Endothelial cell of umbilical vein (primary cell): Measurements from ENCODE around the gene CRY2. TPM values are rescaled to one million over a fixed set of nuclear protein-coding genes. Genes with fewer than 3 reads are reported as not detected.

ENCODE experiments used
- BruUV-seq: library from RNA; stranded (reverse); fragments of 400-500 nt; replicated peaks from 2 replicates; lab custom pipeline; 2021; lab: Mats Ljungman, UMichigan
- CTCF ChIA-PET: fragments of 300-600, 350-600 bp; sonication (Branson Sonifier 250); formaldehyde crosslinking; loops from one replicate; lab custom pipeline; 2021; ENCODE audit warnings: antibody characterized with exemption, inconsistent platforms; lab: Charles Lee
- POLR2A ChIA-PET: fragments of 300-600, 350-600 bp; sonication (Branson Sonifier 250); formaldehyde crosslinking; loops from one replicate; lab custom pipeline; 2021; ENCODE audit warnings: antibody characterized with exemption, inconsistent platforms; lab: Charles Lee
- DNase-seq: peaks from one replicate; pipeline ENCODE4 v3.0.0-alpha.2; 2011; ENCODE audit warnings: low read depth, low spot score
- FAIRE-seq: peaks from 2 replicates; lab custom pipeline; 2011; peaks lifted over from hg19 to GRCh38; lab: Jason Lieb, UNC
- H2AFZ ChIP-seq: 2 replicates; pipeline ENCODE4 v1.6.0; 2012; ENCODE audit warnings: low read depth, low read length, control low read depth, inconsistent platforms
- H3K27ac ChIP-seq: 2 replicates; pipeline ENCODE4 v1.5.1; 2011; ENCODE audit warnings: low read depth, mild to moderate bottlenecking, control low read depth, low read length, moderate library complexity; ENCODE audit not compliant: insufficient read depth
- H3K27me3 ChIP-seq, 2 experiments: 2 replicates each; pipeline versions ENCODE4 v1.6.0 to v1.6.1; 2011; ENCODE audit warnings: low read length in 2 of 2, mixed read lengths in 1 of 2; ENCODE audit not compliant: control insufficient read depth in 2 of 2, insufficient read depth in 2 of 2
- H3K36me3 ChIP-seq, 2 experiments: 2 replicates in 1 of 2; 3 replicates in 1 of 2; pipeline ENCODE4 v1.5.1; 2011; ENCODE audit warnings: low read length in 2 of 2, mild to moderate bottlenecking in 1 of 2, moderate library complexity in 1 of 2; ENCODE audit not compliant: control insufficient read depth in 2 of 2, insufficient read depth in 2 of 2; ENCODE audit errors: extremely low read depth in 1 of 2
- H3K4me1 ChIP-seq: 3 replicates; pipeline ENCODE4 v1.5.1; 2011; ENCODE audit warnings: mild to moderate bottlenecking, low read length; ENCODE audit not compliant: control insufficient read depth, insufficient read depth; ENCODE audit errors: extremely low read depth
- H3K4me2 ChIP-seq: 2 replicates; pipeline ENCODE4 v1.6.1; 2011; ENCODE audit warnings: low read length, control low read depth, mixed read lengths; ENCODE audit not compliant: insufficient read depth
- H3K4me3 ChIP-seq, 3 experiments: fragments of 200-600 bp in 1 of 3; sonication (generic), shearing (Covaris generic) in 1 of 3; replicated peaks in 1 of 3; 2 replicates each; pipeline ENCODE4 v1.5.1; 2011 to 2016; ENCODE audit warnings: control low read depth in 3 of 3, low read length in 3 of 3, mild to moderate bottlenecking in 2 of 3, inconsistent platforms in 1 of 3, low read depth in 1 of 3, moderate library complexity in 1 of 3; ENCODE audit not compliant: insufficient read depth in 1 of 3
- H3K79me2 ChIP-seq: 2 replicates; pipeline ENCODE4 v1.6.0; 2012; ENCODE audit warnings: low read length, inconsistent platforms; ENCODE audit not compliant: control insufficient read depth, insufficient read depth
- H3K9ac ChIP-seq: replicated peaks from 2 replicates; pipeline ENCODE3; 2011; ENCODE audit warnings: low read length, control low read depth; ENCODE audit not compliant: insufficient read depth; ENCODE audit errors: extremely low read depth
- H3K9me1 ChIP-seq: replicated peaks from 3 replicates; pipeline ENCODE4 v1.6.0; 2011; ENCODE audit warnings: mild to moderate bottlenecking, low read length; ENCODE audit not compliant: control insufficient read depth, insufficient read depth; ENCODE audit errors: extremely low read depth
- H3K9me3 ChIP-seq: replicated peaks from 2 replicates; pipeline ENCODE4 v1.5.1; 2012; ENCODE audit warnings: low read length, inconsistent platforms; ENCODE audit not compliant: control insufficient read depth, insufficient read depth
- H4K20me1 ChIP-seq: replicated peaks from 2 replicates; pipeline ENCODE3; 2011; ENCODE audit warnings: mild to moderate bottlenecking, low read length; ENCODE audit not compliant: control insufficient read depth, insufficient read depth; ENCODE audit errors: extremely low read depth
- EZH2 ChIP-seq: IDR thresholded peaks from 2 replicates; pipeline ENCODE4 v1.6.1; 2012; ENCODE audit warnings: borderline replicate concordance, low read depth, mild to moderate bottlenecking, moderate library complexity, low read length, inconsistent platforms; ENCODE audit not compliant: severe bottlenecking
- FOS ChIP-seq: IDR thresholded peaks from 2 replicates; pipeline ENCODE4 v1.6.1; 2011; ENCODE audit warnings: mild to moderate bottlenecking, low read length, moderate library complexity, borderline replicate concordance; ENCODE audit not compliant: insufficient read depth
- GATA2 ChIP-seq: IDR thresholded peaks from 2 replicates; pipeline ENCODE4 v1.7.0; 2011; ENCODE audit warnings: low read depth, mild to moderate bottlenecking, moderate library complexity, mixed read lengths, low read length; ENCODE audit not compliant: insufficient read length, insufficient read depth
- JUN ChIP-seq: IDR thresholded peaks from 2 replicates; pipeline ENCODE4 v1.6.1; 2011; ENCODE audit warnings: borderline replicate concordance, low read depth; ENCODE audit not compliant: insufficient read length, insufficient read depth
- MYC ChIP-seq: IDR thresholded peaks from one replicate; pipeline ENCODE4 v1.6.1; 2011; ENCODE audit warnings: mild to moderate bottlenecking, low read depth, low read length
- POLR2A ChIP-seq: IDR thresholded peaks from 2 replicates; pipeline ENCODE4 v1.6.1; 2012; ENCODE audit warnings: low read depth, mild to moderate bottlenecking, control low read depth, low read length
- POLR2AphosphoS5 ChIP-seq: IDR thresholded peaks from 2 replicates; pipeline ENCODE4 v1.6.1; 2012; ENCODE audit warnings: low read depth, mild to moderate bottlenecking, control low read depth, low read length, moderate library complexity; ENCODE audit not compliant: insufficient read depth
- dilution Hi-C: fragments of 300-500 bp; cut with MboI; formaldehyde crosslinking; loops from one replicate; pipeline ENCODE4 v1.15.0; 2019; ENCODE audit warnings: low sequenced_read_pairs; ENCODE audit not compliant: extremely low pct_ligation_motif_present
- intact Hi-C: fragments of 100-400 bp; cut with micrococcal nuclease; formaldehyde crosslinking; loops from one replicate; pipeline ENCODE4 v1.10.0; 2022
- polyA plus RNA-seq, 4 experiments: library from polyadenylated mRNA; depleted of rRNA in 3 of 4; stranded (reverse) in 3 of 4; unstranded in 1 of 4; fragments of >200 nt; gene quantifications; 2 replicates each; pipeline versions ENCODE4 v1.2.1 to v1.2.3, GENCODE V29; 2011 to 2012; ENCODE audit warnings: missing spikeins in 1 of 4
- total RNA-seq: library from RNA; stranded (reverse); gene quantifications from 2 replicates; pipeline ENCODE4 v1.2.3, GENCODE V29; 2021
- TF ChIP-seq, protein P1 (sequence below): IDR thresholded peaks from 2 replicates; pipeline ENCODE4 v1.6.1; 2011; ENCODE audit not compliant: insufficient read depth, insufficient read length
- TF ChIP-seq, protein P2 (sequence below), 2 donors: IDR thresholded peaks; 1 replicate in 1 of 2; 2 replicates in 1 of 2; pipeline ENCODE4 v1.5.1; 2011; ENCODE audit warnings: low read length in 2 of 2, mild to moderate bottlenecking in 2 of 2, moderate library complexity in 2 of 2, control low read depth in 1 of 2, inconsistent platforms in 1 of 2, low read depth in 1 of 2; ENCODE audit not compliant: insufficient read depth in 1 of 2; ENCODE audit errors: extremely low read depth in 1 of 2

Gene CRY2
- total and polyA plus RNA-seq, 2 donors (not counting 3 experiments of a cell fraction or from before 2014, with no cell fraction given), result 7.7 to 11.7 TPM

DNA sequence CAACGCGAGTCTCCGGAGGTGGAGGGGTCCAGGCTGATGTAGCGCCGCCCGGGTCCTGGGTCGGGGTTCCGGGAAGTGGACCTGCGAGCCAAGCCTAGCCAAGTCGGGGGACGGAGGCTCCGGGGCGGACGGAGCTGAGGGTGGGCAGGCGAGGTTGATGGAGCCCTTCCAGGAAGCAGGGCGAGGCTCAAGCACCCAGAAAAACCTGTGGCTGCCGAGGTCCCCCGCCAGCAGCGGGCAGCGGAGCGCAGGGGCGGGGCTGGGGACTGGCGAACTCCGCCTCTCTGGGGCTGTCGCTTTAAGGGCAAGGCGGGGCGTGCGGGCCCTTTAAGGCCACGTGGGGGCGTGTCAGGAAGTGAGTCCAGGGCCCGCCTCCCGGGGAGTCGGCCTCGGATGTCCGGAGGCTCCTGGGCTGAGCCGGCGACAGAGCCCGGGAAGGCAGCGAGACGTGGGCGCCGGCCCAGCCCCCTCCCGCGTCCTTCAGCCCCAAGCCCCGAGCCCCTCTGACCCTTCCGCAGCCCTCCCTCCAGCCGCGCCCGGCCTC lies 42.4 kb upstream of the CRY2 start, which contains the start of gene SLC35C1:
SLC35C1 (plus strand) TSS at position 389 of the 544 bp plus-strand sequence. CDS start 653 bp downstream, outside the sequence.
- intact Hi-C loops, result loop anchor here (1.0 to 5.0 kb wide), 4 partner anchors 34 to 658 kb away; no protein-coding TSS in a partner anchor
- Histone ChIP-seq H3K79me2 (peaks cover 27% of the 10 kb centered on the region), H3K27me3 (no peaks in the 10 kb centered on the region), H3K4me2 (peak within 1 kb of the TSS; percentile 88), H3K9me1 (no peaks in the 10 kb centered on the region), H3K9ac (peak within 1 kb of the TSS; percentile 84), H4K20me1 (no peaks in the 10 kb centered on the region), H2AFZ (peak within 1 kb of the TSS; percentile 90), H3K9me3 (no peaks in the 10 kb centered on the region), H3K4me3 (peak within 1 kb of the TSS; percentile 55 to 70 (median 55)), H3K27ac (peak within 1 kb of the TSS; percentile 66), H3K36me3 (no peaks in the 10 kb centered on the region), H3K4me1 (peaks cover 36% of the 10 kb centered on the region)
- dilution Hi-C loops, result no loop called here
- DNase-seq (peak; percentile 89), FAIRE-seq (peak; percentile 81)
- BruUV-seq, result no TSS peak
- TF ChIP-seq FOS (peak; percentile 6), JUN (no peak), GATA2 (no peak), POLR2A (peak; percentile 92), EZH2 (no peak), MYC (no peak), POLR2AphosphoS5 (peak; percentile 92)
- TF ChIP-seq, protein P1, sequence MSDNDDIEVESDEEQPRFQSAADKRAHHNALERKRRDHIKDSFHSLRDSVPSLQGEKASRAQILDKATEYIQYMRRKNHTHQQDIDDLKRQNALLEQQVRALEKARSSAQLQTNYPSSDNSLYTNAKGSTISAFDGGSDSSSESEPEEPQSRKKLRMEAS, result peak; percentile 71
- TF ChIP-seq, protein P2, sequence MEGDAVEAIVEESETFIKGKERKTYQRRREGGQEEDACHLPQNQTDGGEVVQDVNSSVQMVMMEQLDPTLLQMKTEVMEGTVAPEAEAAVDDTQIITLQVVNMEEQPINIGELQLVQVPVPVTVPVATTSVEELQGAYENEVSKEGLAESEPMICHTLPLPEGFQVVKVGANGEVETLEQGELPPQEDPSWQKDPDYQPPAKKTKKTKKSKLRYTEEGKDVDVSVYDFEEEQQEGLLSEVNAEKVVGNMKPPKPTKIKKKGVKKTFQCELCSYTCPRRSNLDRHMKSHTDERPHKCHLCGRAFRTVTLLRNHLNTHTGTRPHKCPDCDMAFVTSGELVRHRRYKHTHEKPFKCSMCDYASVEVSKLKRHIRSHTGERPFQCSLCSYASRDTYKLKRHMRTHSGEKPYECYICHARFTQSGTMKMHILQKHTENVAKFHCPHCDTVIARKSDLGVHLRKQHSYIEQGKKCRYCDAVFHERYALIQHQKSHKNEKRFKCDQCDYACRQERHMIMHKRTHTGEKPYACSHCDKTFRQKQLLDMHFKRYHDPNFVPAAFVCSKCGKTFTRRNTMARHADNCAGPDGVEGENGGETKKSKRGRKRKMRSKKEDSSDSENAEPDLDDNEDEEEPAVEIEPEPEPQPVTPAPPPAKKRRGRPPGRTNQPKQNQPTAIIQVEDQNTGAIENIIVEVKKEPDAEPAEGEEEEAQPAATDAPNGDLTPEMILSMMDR (IDR thresholded peaks at IDR 0.05; ENCODE audit: extremely low read depth in 1 of 2, insufficient read depth in 1 of 2, low read depth in 1 of 2, low read length in 2 of 2), result peak in 1 of 2 donors; percentile 10
- ChIA-PET CTCF (interaction anchor here (0.9 to 3.5 kb wide), 4 partner anchors 11 to 1711 kb away, joined by 4 to 23 read pairs (median 5); no protein-coding TSS in a partner anchor), POLR2A (interaction anchor here (1.2 kb wide), 1 partner anchor 147 kb away, joined by 3 read pairs; no protein-coding TSS in a partner anchor)
